ENCODE results near the gene INTS15. TPM values are rescaled to one million over a fixed set of nuclear protein-coding genes. Genes with fewer than 3 reads are reported as not detected.

INTS15 gene
- total and polyA plus RNA-seq, 9 of the 15 experiments (the other 6 are each of a cell fraction or from before 2014, with no cell fraction given) = 0.52 to 28.9 (median 11.6) TPM

DNA sequence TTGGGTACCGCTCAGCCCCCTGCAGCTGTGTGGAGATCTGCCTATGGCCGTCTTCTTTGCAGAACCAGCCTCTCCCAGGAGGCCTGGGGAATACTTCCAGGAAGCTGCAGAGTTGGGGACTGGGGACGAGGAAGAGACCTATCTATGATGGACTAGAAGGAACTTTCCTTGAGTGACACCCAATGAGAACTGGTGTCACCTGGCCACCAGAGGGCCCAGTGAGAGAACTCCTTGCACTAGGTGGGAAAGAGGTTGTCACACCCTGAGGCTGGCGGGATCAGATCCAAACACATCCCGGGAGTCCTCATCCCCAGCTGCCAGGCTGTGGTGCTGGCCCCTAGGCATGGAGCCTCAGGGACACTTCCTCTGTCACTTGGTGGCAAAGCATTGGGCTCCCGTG, 33.6 kb upstream of the INTS15 start:
- H3K9ac ChIP-seq (ENCODE audit: insufficient read depth in 1 of 2, low read depth in 2 of 2, low read length in 2 of 2) = peak overlapping the region in 1 of 2 experiments; percentile 17; a peak in 1 of 4 replicates
- BruUV-seq (replicated peaks) = no TSS peak
- no peak overlapping the region for H3K4me3 ChIP-seq
- no peaks in the 10 kb centered on the region for H4K20me1 ChIP-seq (replicated peaks; ENCODE audit: control insufficient read depth, insufficient read depth, low read length)
- no peak overlapping the region for H3K27ac ChIP-seq (ENCODE audit: extremely low read depth, low read depth, low read length)
- WGBS (ENCODE audit: insufficient coverage, low coverage, missing lambda C conversion rate) = 11% methylated on average over 6 of the region's 6 CpGs
- intact Hi-C loops (cut with micrococcal nuclease) = no loop called here
- H3K36me3 ChIP-seq (ENCODE audit: control insufficient read depth, insufficient read depth, low read length) = no peaks in the 10 kb centered on the region
- DNase-seq (ENCODE audit: extremely low read depth in 1 of 4, low spot score in 3 of 4) = peak in 2 of 4 experiments; percentile 38 to 44
- H2AFZ ChIP-seq (ENCODE audit: low read depth, low read length) = no peak overlapping the region
- in situ Hi-C loops (cut with MboI) = no loop called here
- H3K27me3 ChIP-seq (ENCODE audit: control insufficient read depth in 2 of 2, insufficient read depth in 2 of 2, low read length in 2 of 2) = peaks cover 7 to 33% of the 10 kb centered on the region in 2 experiments; a peak in 3 of 5 replicates
- ChIA-PET POLR2A (no interaction called here), CTCF (ENCODE audit: low intra/inter-chr PET ratio) (no interaction called here)
- H3K4me2 ChIP-seq (ENCODE audit: insufficient read depth, low read length) = no peak overlapping the region
- no peaks in the 10 kb centered on the region for H3K79me2 ChIP-seq (ENCODE audit: control insufficient read depth, insufficient read depth, low read length)
- peak; percentile 63 for ATAC-seq
- FAIRE-seq = peak; percentile 68
- no peaks in the 10 kb centered on the region for H3K9me3 ChIP-seq (replicated peaks; ENCODE audit: control insufficient read depth, insufficient read depth, low read depth, low read length)
- peaks cover 0 to 6% of the 10 kb centered on the region in 2 experiments; a peak in 1 of 5 replicates for H3K4me1 ChIP-seq (replicated peaks in 1 of 2; ENCODE audit: control insufficient read depth in 2 of 2, insufficient read depth in 2 of 2, low read length in 2 of 2)
- TF ChIP-seq RAD21 (CRISPR knock-in tag; conservative IDR thresholded peaks at IDR 0.05 in 1 of 2, IDR thresholded peaks at IDR 0.05 in 1 of 2) (0 out of 4 replicates have a peak, but pooled peaks of 1 of the 2 experiments have one; percentile 9), CSDE1 (IDR thresholded peaks at IDR 0.05) (no peak), ZEB2 (IDR thresholded peaks at IDR 0.05) (0 out of 2 replicates have a peak, but pooled peaks have one; percentile 47), ARNT (IDR thresholded peaks at IDR 0.05) (no peak)
- TF ChIP-seq, protein P1, sequence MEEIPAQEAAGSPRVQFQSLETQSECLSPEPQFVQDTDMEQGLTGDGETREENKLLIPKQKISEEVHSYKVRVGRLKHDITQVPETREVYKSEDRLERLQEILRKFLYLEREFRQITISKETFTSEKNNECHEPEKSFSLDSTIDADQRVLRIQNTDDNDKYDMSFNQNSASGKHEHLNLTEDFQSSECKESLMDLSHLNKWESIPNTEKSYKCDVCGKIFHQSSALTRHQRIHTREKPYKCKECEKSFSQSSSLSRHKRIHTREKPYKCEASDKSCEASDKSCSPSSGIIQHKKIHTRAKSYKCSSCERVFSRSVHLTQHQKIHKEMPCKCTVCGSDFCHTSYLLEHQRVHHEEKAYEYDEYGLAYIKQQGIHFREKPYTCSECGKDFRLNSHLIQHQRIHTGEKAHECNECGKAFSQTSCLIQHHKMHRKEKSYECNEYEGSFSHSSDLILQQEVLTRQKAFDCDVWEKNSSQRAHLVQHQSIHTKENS (CRISPR knock-in tag; IDR thresholded peaks at IDR 0.05) = no peak
- TF ChIP-seq, protein P2, sequence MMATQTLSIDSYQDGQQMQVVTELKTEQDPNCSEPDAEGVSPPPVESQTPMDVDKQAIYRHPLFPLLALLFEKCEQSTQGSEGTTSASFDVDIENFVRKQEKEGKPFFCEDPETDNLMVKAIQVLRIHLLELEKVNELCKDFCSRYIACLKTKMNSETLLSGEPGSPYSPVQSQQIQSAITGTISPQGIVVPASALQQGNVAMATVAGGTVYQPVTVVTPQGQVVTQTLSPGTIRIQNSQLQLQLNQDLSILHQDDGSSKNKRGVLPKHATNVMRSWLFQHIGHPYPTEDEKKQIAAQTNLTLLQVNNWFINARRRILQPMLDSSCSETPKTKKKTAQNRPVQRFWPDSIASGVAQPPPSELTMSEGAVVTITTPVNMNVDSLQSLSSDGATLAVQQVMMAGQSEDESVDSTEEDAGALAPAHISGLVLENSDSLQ (IDR thresholded peaks at IDR 0.05) = peak; percentile 79
- TF ChIP-seq, protein P3, sequence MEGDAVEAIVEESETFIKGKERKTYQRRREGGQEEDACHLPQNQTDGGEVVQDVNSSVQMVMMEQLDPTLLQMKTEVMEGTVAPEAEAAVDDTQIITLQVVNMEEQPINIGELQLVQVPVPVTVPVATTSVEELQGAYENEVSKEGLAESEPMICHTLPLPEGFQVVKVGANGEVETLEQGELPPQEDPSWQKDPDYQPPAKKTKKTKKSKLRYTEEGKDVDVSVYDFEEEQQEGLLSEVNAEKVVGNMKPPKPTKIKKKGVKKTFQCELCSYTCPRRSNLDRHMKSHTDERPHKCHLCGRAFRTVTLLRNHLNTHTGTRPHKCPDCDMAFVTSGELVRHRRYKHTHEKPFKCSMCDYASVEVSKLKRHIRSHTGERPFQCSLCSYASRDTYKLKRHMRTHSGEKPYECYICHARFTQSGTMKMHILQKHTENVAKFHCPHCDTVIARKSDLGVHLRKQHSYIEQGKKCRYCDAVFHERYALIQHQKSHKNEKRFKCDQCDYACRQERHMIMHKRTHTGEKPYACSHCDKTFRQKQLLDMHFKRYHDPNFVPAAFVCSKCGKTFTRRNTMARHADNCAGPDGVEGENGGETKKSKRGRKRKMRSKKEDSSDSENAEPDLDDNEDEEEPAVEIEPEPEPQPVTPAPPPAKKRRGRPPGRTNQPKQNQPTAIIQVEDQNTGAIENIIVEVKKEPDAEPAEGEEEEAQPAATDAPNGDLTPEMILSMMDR (IDR thresholded peaks at IDR 0.05 in 2 of 3, conservative IDR thresholded peaks at IDR 0.05 in 1 of 3; ENCODE audit: insufficient read depth in 2 of 3, low read depth in 1 of 3, low read length in 3 of 3) = peak in 2 of 3 experiments; percentile 36 to 44; a peak in 2 of 6 replicates
- H3K9me1 ChIP-seq (ENCODE audit: control insufficient read depth, insufficient read depth, low read length) = no peaks in the 10 kb centered on the region

Data from K562 (cell line).